ENCODE data around the gene ATP11A.

The ATP11A gene

GRCh38 chr13:112911883-112912282, 222.0 kb downstream of the ATP11A start:
- DNase-seq (ENCODE audit: low read depth) = no peak
- Histone ChIP-seq H3K9ac (ENCODE audit: low read length) (no peak overlapping the region), H3K4me1 (ENCODE audit: control insufficient read depth, insufficient read depth, low read length) (no peaks in the 10 kb centered on the region), H3K36me3 (ENCODE audit: control insufficient read depth, insufficient read depth, low read length, severe bottlenecking) (no peaks in the 10 kb centered on the region), H3K27me3 (replicated peaks; ENCODE audit: control insufficient read depth, insufficient read depth, low read length) (peaks cover 76% of the 10 kb centered on the region), H3K4me3 (ENCODE audit: low read length) (no peak overlapping the region), H3K9me3 (ENCODE audit: control insufficient read depth, low read length) (no peaks in the 10 kb centered on the region)

- no peak for DNase-seq (ENCODE audit: low read depth)
- no peak overlapping the region for H3K4me3 ChIP-seq (ENCODE audit: low read length)
Measured at GRCh38 chr13:112912726-112913440, 223.0 kb downstream of the ATP11A start.

GRCh38 chr13:112916296-112916695, 226.5 kb downstream of the ATP11A start:
- H3K9me3 ChIP-seq (ENCODE audit: control insufficient read depth, low read length) = no peaks in the 10 kb centered on the region
- H3K4me3 ChIP-seq (ENCODE audit: low read length) = no peak overlapping the region
- no peak overlapping the region for H3K9ac ChIP-seq (ENCODE audit: low read length)
- no peaks in the 10 kb centered on the region for H3K36me3 ChIP-seq (ENCODE audit: control insufficient read depth, insufficient read depth, low read length, severe bottlenecking)
- H3K4me1 ChIP-seq (ENCODE audit: control insufficient read depth, insufficient read depth, low read length) = no peaks in the 10 kb centered on the region
- H3K27me3 ChIP-seq (replicated peaks; ENCODE audit: control insufficient read depth, insufficient read depth, low read length) = peaks cover 66% of the 10 kb centered on the region
- DNase-seq (ENCODE audit: low read depth) = no peak

More at GRCh38 chr13:112912726-112913440, 223.0 kb downstream of the ATP11A start:
- no peak overlapping the region for H3K9ac ChIP-seq (ENCODE audit: low read length)
- H3K9me3 ChIP-seq (ENCODE audit: control insufficient read depth, low read length) = no peaks in the 10 kb centered on the region
- no peaks in the 10 kb centered on the region for H3K36me3 ChIP-seq (ENCODE audit: control insufficient read depth, insufficient read depth, low read length, severe bottlenecking)
- H3K27me3 ChIP-seq (replicated peaks; ENCODE audit: control insufficient read depth, insufficient read depth, low read length) = peaks cover 73% of the 10 kb centered on the region
- H3K4me1 ChIP-seq (ENCODE audit: control insufficient read depth, insufficient read depth, low read length) = no peaks in the 10 kb centered on the region

- Histone ChIP-seq H3K9ac (ENCODE audit: low read length) (no peak overlapping the region), H3K9me3 (ENCODE audit: control insufficient read depth, low read length) (no peaks in the 10 kb centered on the region), H3K36me3 (ENCODE audit: control insufficient read depth, insufficient read depth, low read length, severe bottlenecking) (no peaks in the 10 kb centered on the region), H3K4me3 (ENCODE audit: low read length) (no peak overlapping the region), H3K27me3 (replicated peaks; ENCODE audit: control insufficient read depth, insufficient read depth, low read length) (peaks cover 67% of the 10 kb centered on the region), H3K4me1 (ENCODE audit: control insufficient read depth, insufficient read depth, low read length) (no peaks in the 10 kb centered on the region)
- DNase-seq (ENCODE audit: low read depth) = no peak
Measured at GRCh38 chr13:112917056-112917664, 227.3 kb downstream of the ATP11A start.

- Histone ChIP-seq H3K9ac (ENCODE audit: low read length) (no peak overlapping the region), H3K27me3 (replicated peaks; ENCODE audit: control insufficient read depth, insufficient read depth, low read length) (peaks cover 69% of the 10 kb centered on the region), H3K4me1 (ENCODE audit: control insufficient read depth, insufficient read depth, low read length) (no peaks in the 10 kb centered on the region), H3K9me3 (ENCODE audit: control insufficient read depth, low read length) (no peaks in the 10 kb centered on the region), H3K4me3 (ENCODE audit: low read length) (no peak overlapping the region), H3K36me3 (ENCODE audit: control insufficient read depth, insufficient read depth, low read length, severe bottlenecking) (no peaks in the 10 kb centered on the region)
- DNase-seq (ENCODE audit: low read depth) = no peak
Measured at GRCh38 chr13:112917737-112918136, 227.9 kb downstream of the ATP11A start.

GRCh38 chr13:112918266-112918665, 228.4 kb downstream of the ATP11A start:
- DNase-seq (ENCODE audit: low read depth) = no peak
- peaks cover 64% of the 10 kb centered on the region for H3K27me3 ChIP-seq (replicated peaks; ENCODE audit: control insufficient read depth, insufficient read depth, low read length)
- H3K9me3 ChIP-seq (ENCODE audit: control insufficient read depth, low read length) = no peaks in the 10 kb centered on the region
- no peaks in the 10 kb centered on the region for H3K4me1 ChIP-seq (ENCODE audit: control insufficient read depth, insufficient read depth, low read length)
- H3K36me3 ChIP-seq (ENCODE audit: control insufficient read depth, insufficient read depth, low read length, severe bottlenecking) = no peaks in the 10 kb centered on the region
- H3K9ac ChIP-seq (ENCODE audit: low read length) = no peak overlapping the region
- H3K4me3 ChIP-seq (ENCODE audit: low read length) = no peak overlapping the region

- Histone ChIP-seq H3K36me3 (ENCODE audit: control insufficient read depth, insufficient read depth, low read length, severe bottlenecking) (no peaks in the 10 kb centered on the region), H3K4me3 (ENCODE audit: low read length) (no peak overlapping the region), H3K4me1 (ENCODE audit: control insufficient read depth, insufficient read depth, low read length) (no peaks in the 10 kb centered on the region), H3K27me3 (replicated peaks; ENCODE audit: control insufficient read depth, insufficient read depth, low read length) (peaks cover 63% of the 10 kb centered on the region), H3K9me3 (ENCODE audit: control insufficient read depth, low read length) (no peaks in the 10 kb centered on the region), H3K9ac (ENCODE audit: low read length) (no peak overlapping the region)
- DNase-seq (ENCODE audit: low read depth) = no peak
Measured at GRCh38 chr13:112918746-112919145, 228.9 kb downstream of the ATP11A start.

- Histone ChIP-seq H3K36me3 (ENCODE audit: control insufficient read depth, insufficient read depth, low read length, severe bottlenecking) (no peaks in the 10 kb centered on the region), H3K9me3 (ENCODE audit: control insufficient read depth, low read length) (peaks cover 8% of the 10 kb centered on the region), H3K4me3 (ENCODE audit: low read length) (no peak overlapping the region), H3K27me3 (replicated peaks; ENCODE audit: control insufficient read depth, insufficient read depth, low read length) (peaks cover 70% of the 10 kb centered on the region), H3K4me1 (ENCODE audit: control insufficient read depth, insufficient read depth, low read length) (peaks cover 7% of the 10 kb centered on the region), H3K9ac (ENCODE audit: low read length) (no peak overlapping the region)
- DNase-seq (ENCODE audit: low read depth) = no peak
Measured at GRCh38 chr13:112923962-112924361, 234.1 kb downstream of the ATP11A start.

- H3K4me1 ChIP-seq (ENCODE audit: control insufficient read depth, insufficient read depth, low read length) = peaks cover 11% of the 10 kb centered on the region
- peaks cover 8% of the 10 kb centered on the region for H3K9me3 ChIP-seq (ENCODE audit: control insufficient read depth, low read length)
- peaks cover 73% of the 10 kb centered on the region for H3K27me3 ChIP-seq (replicated peaks; ENCODE audit: control insufficient read depth, insufficient read depth, low read length)
- H3K9ac ChIP-seq (ENCODE audit: low read length) = no peak overlapping the region
- no peak overlapping the region for H3K4me3 ChIP-seq (ENCODE audit: low read length)
- H3K36me3 ChIP-seq (ENCODE audit: control insufficient read depth, insufficient read depth, low read length, severe bottlenecking) = no peaks in the 10 kb centered on the region
- no peak for DNase-seq (ENCODE audit: low read depth)
Measured at GRCh38 chr13:112924365-112924764, 234.5 kb downstream of the ATP11A start.

GRCh38 chr13:112926003-112926402, 236.2 kb downstream of the ATP11A start:
- Histone ChIP-seq H3K9ac (ENCODE audit: low read length) (no peak overlapping the region), H3K9me3 (ENCODE audit: control insufficient read depth, low read length) (peaks cover 8% of the 10 kb centered on the region), H3K36me3 (ENCODE audit: control insufficient read depth, insufficient read depth, low read length, severe bottlenecking) (no peaks in the 10 kb centered on the region), H3K4me1 (ENCODE audit: control insufficient read depth, insufficient read depth, low read length) (peaks cover 12% of the 10 kb centered on the region), H3K4me3 (ENCODE audit: low read length) (no peak overlapping the region), H3K27me3 (replicated peaks; ENCODE audit: control insufficient read depth, insufficient read depth, low read length) (peaks cover 76% of the 10 kb centered on the region)
- DNase-seq (ENCODE audit: low read depth) = no peak

- Histone ChIP-seq H3K27me3 (replicated peaks; ENCODE audit: control insufficient read depth, insufficient read depth, low read length) (peaks cover 70% of the 10 kb centered on the region), H3K36me3 (ENCODE audit: control insufficient read depth, insufficient read depth, low read length, severe bottlenecking) (no peaks in the 10 kb centered on the region), H3K4me3 (ENCODE audit: low read length) (no peak overlapping the region), H3K4me1 (ENCODE audit: control insufficient read depth, insufficient read depth, low read length) (peaks cover 12% of the 10 kb centered on the region), H3K9ac (ENCODE audit: low read length) (no peak overlapping the region), H3K9me3 (ENCODE audit: control insufficient read depth, low read length) (peaks cover 8% of the 10 kb centered on the region)
- DNase-seq (ENCODE audit: low read depth) = no peak
Measured at GRCh38 chr13:112926993-112927392, 237.2 kb downstream of the ATP11A start.
